ENCODE measurements around the gene TMPRSS15.
"Not testable (repeated sequence)": the region's sequence is repeated elsewhere in the genome, so short reads cannot be mapped to it uniquely, and the experiment has no call there.

TMPRSS15 gene

DNA sequence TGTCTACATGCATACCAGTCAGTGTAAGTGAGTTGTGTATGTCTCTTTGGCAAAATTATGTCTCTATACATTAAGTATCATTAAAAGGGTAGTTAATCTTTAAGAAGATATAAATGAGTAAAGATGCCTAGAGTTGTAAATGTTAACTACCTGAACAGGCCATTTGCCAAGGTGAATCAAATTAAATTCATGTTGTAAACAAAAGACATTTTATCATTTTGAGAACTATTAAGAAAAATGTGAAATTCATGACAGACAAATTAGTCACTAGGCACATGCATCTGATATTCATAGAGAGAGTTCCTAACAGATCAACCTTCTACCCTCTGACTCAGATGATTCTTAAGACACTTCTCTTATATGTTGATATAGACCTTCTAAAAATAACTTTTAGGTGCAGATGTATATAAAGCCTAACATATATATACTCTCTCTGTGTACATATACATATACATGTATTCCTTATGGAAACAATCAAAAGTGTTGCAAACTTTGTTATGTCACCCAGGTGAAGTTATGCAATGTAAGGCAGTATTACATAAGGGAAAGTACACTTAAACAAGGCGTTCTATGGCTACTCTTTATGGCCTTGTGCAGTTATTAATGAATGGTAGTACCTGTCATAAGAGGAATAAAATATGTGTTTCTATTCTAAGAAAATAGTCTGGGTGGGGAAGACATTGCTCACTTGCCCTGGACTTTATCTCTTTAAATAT is at the start of gene TMPRSS15:
TSS of gene TMPRSS15 (minus strand) at position 51 of the 716 bp plus-strand sequence. CDS start 163 bp downstream, outside the sequence.
- DNase-seq = no peak

GRCh38 chr21:18451670-18452069 is 48.1 kb upstream of the TMPRSS15 start:
- no peak for DNase-seq

DNA sequence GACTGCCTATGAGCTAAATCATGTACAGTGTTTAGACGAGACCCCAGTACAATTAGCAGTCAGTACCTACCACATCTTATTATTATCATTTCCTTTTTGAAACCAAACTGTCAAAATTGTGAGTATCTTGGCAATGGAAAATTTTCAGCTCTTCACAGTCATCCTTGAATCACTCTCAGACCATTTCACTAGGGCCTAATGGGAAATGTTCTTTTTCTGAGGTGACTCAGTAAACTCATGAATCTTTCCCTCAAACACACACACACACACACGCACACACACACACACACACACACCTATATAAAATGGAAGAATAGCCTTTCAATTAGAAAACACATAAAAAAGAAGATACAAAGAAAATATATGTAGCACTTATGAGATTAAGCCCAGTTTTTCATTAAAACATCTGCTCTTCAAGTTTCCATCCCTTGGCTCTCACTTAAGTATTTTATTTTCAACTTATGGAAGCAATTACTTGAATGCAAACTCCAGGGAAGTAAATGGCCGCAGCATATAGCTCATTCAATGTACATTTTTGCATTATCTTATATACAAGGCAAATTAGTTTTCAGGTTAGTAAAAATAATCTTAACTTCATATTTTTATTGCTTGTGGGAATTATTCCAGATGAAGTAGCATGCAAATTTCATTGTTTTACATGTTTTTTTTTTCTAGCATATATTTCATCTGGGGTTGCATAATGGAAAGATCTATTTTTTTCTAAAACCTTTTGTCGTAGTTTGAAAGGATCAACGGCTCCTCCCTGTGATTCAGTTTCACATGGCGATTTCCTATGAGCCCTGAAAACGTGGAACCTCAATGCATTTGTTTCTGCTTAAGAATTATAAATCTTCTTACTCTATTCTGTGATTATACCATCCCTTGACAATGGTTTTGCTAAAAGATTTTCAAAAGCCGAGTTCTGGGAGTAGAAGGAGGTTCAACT is 46.3 kb upstream of the TMPRSS15 start:
- no peak for DNase-seq

- DNase-seq = peak; percentile 64
Observed at GRCh38 chr21:18443701-18444100, 40.1 kb upstream of the TMPRSS15 start.

DNA sequence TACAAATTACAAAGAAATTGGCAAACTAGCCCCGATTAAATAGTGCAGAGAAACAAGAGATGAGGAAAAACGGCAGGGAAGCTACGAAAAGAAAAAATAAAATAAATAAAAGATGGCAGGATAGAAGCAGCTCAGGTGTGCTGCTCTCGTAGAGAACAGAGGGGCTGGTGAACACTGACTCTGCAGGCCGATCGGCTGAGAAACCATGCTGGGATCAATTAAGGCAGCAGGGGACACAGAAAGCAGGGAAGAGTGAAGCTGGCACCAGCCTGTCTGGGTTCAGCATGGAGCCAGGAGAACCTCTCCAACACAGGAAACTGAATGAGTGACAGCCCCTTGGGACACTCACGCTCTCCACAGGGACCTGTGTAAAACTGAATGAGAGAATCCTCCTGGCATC is 39.5 kb upstream of the TMPRSS15 start:
- peak; percentile 77 for DNase-seq

GRCh38 chr21:18430341-18430740 is 26.8 kb upstream of the TMPRSS15 start:
- no peak for DNase-seq

DNA sequence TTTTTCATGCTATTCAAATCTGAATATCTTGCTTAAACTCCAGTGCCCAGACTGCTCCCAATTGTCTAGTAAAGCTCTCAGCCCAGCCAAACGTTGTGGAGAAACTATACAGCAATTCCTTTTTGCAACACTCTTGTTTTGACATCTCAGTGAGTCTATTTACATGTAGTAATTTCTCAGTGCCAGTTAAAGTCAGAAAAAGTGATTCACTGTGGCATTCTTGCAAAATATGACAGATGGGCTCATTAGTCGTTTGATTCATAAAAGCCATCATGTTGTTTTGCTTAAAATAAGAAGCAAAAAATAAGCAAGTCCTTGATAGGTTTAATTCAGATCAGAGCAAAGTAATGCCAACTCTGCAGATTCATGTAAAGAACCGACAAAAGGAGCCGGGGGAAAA is 20.7 kb upstream of the TMPRSS15 start:
- no peak for DNase-seq

DNA sequence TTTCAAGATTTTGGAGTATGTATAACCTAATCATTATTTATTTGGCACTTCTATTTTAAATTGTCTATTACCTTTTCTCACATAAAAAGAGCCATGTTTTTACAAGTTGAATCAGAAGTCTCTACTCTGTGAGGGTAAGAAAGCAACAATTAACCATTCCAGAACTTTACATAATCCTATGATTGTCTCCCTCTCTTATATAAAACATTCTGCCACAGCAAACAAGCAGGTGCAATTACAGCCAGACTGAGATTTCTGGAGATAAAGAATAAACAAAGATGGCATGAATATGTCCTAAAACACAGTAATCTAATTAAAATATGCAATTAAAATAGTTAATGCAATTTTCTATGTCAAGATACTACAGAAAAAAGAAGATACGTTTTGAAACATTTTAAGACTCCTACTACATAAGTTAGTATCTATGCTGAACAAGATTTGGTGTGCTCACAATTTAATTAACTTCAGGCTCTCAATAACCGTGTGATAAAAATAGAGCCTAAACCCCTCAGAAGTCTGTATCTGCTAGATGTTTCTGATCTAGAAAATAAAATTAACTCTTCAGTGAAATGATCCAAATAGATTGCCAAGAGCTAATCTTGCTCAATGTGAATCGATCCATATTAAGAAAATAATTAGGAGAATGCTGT is 13.7 kb upstream of the TMPRSS15 start:
- DNase-seq = no peak

- DNase-seq = peak; percentile 47
Observed at GRCh38 chr21:18411565-18411964, 8.0 kb upstream of the TMPRSS15 start.

DNA sequence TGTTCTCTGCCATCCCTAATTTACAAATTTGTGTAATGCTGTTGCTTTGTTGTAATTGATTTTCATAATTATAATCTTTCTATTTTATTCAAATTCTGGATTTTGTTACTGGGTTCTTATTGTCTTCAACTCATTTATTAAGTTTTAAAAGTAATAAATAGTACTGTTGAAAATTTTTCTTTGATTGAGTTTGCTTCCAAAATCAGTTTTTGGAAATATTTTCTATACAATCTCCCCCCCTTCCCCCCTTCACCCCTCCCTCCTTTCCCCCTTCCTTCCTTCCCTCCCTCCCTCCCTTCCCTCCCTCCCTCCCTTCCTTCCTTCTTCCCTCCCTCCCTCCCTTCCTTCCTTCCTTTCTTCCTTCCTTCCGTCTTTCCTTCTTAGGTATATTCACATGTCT is 6.0 kb upstream of the TMPRSS15 start:
- no peak for DNase-seq

DNA sequence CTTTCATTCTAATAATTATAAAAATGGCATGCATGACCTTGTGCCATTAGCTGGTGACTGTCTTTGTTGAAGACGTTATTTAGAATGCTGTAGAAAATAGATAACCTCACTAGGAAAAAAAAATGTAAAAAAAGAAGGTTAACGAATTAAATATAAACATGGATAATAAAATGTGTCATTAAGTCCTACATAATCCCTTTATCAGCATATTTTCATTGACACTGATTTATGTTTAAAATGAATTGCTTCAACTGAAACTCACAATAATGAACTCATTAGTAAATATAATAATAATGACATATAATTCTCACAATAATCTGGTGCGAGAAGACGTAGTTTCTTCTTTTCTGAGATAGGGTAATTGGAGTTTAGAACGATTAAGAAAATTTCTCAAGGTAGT is 4.7 kb downstream of the TMPRSS15 start:
- no peak for DNase-seq

DNA sequence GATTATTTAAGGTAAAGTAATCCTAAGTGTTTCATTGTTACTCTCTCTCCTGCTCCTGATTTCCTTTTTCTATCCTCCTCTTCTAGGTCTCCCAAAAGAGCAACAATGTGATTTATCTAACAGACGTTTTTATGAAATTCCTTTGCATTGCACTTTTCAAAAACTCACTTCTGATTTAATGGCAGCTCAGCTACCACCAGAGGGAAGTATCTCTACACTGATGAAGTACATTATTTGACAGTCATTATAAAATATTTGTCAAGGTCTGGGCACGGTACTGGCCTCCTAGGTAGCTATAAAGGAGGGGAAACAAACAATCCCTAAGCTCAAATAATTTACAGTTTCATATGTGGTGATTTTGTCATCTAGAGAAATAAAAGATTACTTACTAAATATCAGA is 15.6 kb downstream of the TMPRSS15 start:
- no peak for DNase-seq

GRCh38 chr21:18384771-18385170 is 18.8 kb downstream of the TMPRSS15 start:
- DNase-seq = peak; percentile 16

- DNase-seq = not testable (repeated sequence)
Observed at GRCh38 chr21:18382934-18383619, 20.5 kb downstream of the TMPRSS15 start.

- no peak for DNase-seq
Observed at GRCh38 chr21:18382141-18382540, 21.4 kb downstream of the TMPRSS15 start.

GRCh38 chr21:18373606-18374005 is 30.0 kb downstream of the TMPRSS15 start:
- no peak for DNase-seq

DNA sequence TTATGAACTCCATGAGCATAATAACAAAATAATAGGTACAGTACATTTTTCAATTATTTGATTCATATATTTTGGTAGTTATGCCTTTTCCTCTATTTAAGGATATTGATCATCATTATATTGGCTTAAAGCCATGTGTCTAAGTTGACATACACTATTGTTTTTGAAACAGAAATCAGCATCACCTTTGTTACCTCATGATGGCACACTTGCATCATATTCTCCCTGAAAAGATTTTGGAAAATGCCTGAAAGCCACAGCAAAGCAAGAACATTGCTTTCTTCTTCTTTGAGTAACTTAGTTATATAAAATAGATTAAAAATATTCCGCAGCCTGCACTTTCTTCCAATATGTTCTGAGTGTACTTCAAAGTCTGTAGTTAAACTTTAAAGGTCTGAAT is 33.3 kb downstream of the TMPRSS15 start:
- no peak for DNase-seq

- no peak for DNase-seq
Observed at GRCh38 chr21:18369115-18369514, 34.5 kb downstream of the TMPRSS15 start.

- no peak for DNase-seq
Observed at GRCh38 chr21:18368205-18368604, 35.4 kb downstream of the TMPRSS15 start.

DNA sequence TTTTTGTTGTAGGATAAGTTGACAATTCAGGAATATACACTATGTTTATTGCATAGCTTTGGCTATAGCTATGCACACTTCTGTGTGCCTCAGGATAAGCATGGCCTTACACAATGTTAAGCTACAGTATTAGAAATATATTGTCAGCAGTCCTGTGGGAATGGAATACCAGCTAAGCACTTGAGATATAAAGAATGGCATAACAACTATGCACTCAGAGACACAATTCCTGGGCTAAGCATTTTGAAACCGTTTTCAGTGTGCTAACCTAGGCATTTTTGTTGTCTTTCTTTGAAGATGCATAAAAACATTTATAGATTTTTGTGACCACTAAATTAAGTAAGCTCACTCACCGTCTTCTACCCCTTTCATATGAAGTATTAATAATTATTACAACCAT is 46.8 kb downstream of the TMPRSS15 start:
- DNase-seq = no peak

- no peak for DNase-seq
Observed at GRCh38 chr21:18354947-18355346, 48.6 kb downstream of the TMPRSS15 start.

- no peak for DNase-seq
Observed at GRCh38 chr21:18350216-18350615, 53.4 kb downstream of the TMPRSS15 start.

- DNase-seq = no peak
Observed at GRCh38 chr21:18349468-18349867, 54.1 kb downstream of the TMPRSS15 start.
